BLaER1 treated with 17β-estradiol and CSF1 and Interleukin-3, amounts not matched to agents 10 nM and 100 nM (cell line): ENCODE data around the gene ZEB2.

Source experiments
- H3K27ac ChIP-seq, 11 experiments: shearing (Covaris generic); formaldehyde crosslinking; 2 replicates each; pipeline ENCODE4 v1.8.1; 2022
- H3K27me3 ChIP-seq, 11 experiments: shearing (Covaris generic); formaldehyde crosslinking; 2 replicates each; pipeline ENCODE4 v1.8.1; 2022
- H3K36me3 ChIP-seq, 11 experiments: shearing (Covaris generic); formaldehyde crosslinking; 2 replicates each; pipeline ENCODE4 v1.8.1; 2022
- H3K4me1 ChIP-seq, 10 experiments: shearing (Covaris generic); formaldehyde crosslinking; 2 replicates each; pipeline ENCODE4 v1.8.1; 2022
- H3K4me2 ChIP-seq, 11 experiments: shearing (Covaris generic); formaldehyde crosslinking; 2 replicates each; pipeline ENCODE4 v1.8.1; 2022
- H3K4me3 ChIP-seq, 10 experiments: shearing (Covaris generic); formaldehyde crosslinking; 2 replicates each; pipeline ENCODE4 v1.8.1; 2022
- H3K9ac ChIP-seq, 11 experiments: shearing (Covaris generic); formaldehyde crosslinking; 2 replicates each; pipeline ENCODE4 v1.8.1; 2022
- H3K9me3 ChIP-seq, 11 experiments: shearing (Covaris generic); formaldehyde crosslinking; replicated peaks in 1 of 11; 2 replicates each; pipeline ENCODE4 v1.8.1; 2022
- H4K20me1 ChIP-seq, 11 experiments: shearing (Covaris generic); formaldehyde crosslinking; 2 replicates each; pipeline ENCODE4 v1.8.1; 2022
- Cebpa-rat ChIP-seq, 11 experiments: shearing (Covaris generic); IDR thresholded peaks; 2 replicates each; pipeline ENCODE4 v1.8.1; 2022

The ZEB2 gene

GRCh38 chr2:144517866-144518747 is 1.8 kb downstream of the ZEB2 start:
- Histone ChIP-seq H3K9ac (peak overlapping the region; percentile 96 to 100 (median 99)), H3K27ac (peak overlapping the region; percentile 94 to 100 (median 99)), H3K4me3 (peak overlapping the region; percentile 71 to 95 (median 85)), H3K36me3 (peaks cover 43 to 55% (median 52%) of the 10 kb centered on the region in 11 experiments), H3K27me3 (peaks cover 0 to 6% (median 0%) of the 10 kb centered on the region in 11 experiments; a peak in 3 of 22 replicates), H3K4me2 (peak overlapping the region; percentile 14 to 64 (median 41); a peak in 20 of 22 replicates), H3K4me1 (peaks cover 13 to 33% (median 21%) of the 10 kb centered on the region in 10 experiments), H4K20me1 (peaks cover 1 to 38% (median 17%) of the 10 kb centered on the region in 11 experiments; a peak in 19 of 22 replicates), H3K9me3 (0 out of 22 replicates have a peak, but pooled peaks cover 0 to 4% (median 0%) of the 10 kb centered on the region in 11 experiments)
- TF ChIP-seq Cebpa-rat (IDR thresholded peaks at IDR 0.05): no peak

DNA sequence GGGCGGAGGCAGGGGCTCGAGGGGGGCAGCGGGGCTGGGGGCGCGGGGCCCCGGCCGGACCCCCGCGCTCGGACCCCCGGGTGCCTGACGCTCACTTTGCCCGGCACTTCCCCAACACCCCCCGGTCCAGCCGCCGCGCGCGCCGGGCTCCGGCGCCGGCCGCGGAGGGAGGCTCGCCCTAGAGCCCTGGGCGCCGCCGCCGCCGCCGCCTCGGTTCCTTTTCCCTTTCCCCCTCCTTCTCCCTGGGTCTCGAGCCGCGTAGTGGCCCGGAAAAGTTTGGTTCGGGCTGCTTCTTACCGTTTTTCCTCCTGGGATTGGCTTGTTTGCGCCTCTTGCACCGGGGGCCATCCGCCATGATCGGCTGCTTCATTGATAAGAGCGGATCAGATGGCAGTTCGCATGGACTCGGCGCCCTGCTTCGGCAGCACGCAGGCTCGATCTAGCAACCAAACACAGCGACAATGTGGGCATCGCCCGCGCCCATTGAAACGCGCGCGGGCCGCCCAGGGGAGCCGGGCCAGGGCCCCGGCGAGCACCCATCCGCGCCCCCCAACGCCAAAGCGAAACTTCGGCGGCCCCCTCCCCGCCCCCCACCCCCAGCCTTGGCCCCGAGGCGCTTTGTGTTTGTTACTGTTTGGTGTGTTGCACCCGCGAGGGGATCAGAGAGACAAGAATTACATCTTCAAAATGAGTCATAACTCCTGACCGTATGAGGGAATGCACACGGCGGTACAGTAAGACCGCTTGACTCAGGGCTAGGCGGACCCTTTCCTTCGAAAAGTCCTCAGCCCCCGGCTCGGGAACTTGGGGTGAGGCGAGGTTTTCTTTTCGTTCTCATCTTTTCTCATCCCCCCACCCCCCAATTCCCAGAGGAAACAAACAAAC is 2.7 kb downstream of the ZEB2 start:
- H3K27me3 ChIP-seq: no peaks in the 10 kb centered on the region
- 0 out of 22 replicates have a peak, but pooled peaks cover 0 to 4% (median 0%) of the 10 kb centered on the region in 11 experiments for H3K9me3 ChIP-seq
- peaks cover 52 to 64% (median 61%) of the 10 kb centered on the region in 11 experiments for H3K36me3 ChIP-seq
- H3K27ac ChIP-seq: peak overlapping the region; percentile 94 to 100 (median 99)
- peak overlapping the region; percentile 96 to 100 (median 99) for H3K9ac ChIP-seq
- no peak for TF ChIP-seq Cebpa-rat (IDR thresholded peaks at IDR 0.05)
- peak overlapping the region in 5 of 11 experiments; percentile 10 to 64 (median 20); a peak in 4 of 22 replicates for H3K4me2 ChIP-seq
- peak overlapping the region; percentile 71 to 95 (median 85) for H3K4me3 ChIP-seq
- H3K4me1 ChIP-seq: peaks cover 4 to 33% (median 20%) of the 10 kb centered on the region in 10 experiments
- peaks cover 10 to 47% (median 26%) of the 10 kb centered on the region in 11 experiments; a peak in 20 of 22 replicates for H4K20me1 ChIP-seq

DNA sequence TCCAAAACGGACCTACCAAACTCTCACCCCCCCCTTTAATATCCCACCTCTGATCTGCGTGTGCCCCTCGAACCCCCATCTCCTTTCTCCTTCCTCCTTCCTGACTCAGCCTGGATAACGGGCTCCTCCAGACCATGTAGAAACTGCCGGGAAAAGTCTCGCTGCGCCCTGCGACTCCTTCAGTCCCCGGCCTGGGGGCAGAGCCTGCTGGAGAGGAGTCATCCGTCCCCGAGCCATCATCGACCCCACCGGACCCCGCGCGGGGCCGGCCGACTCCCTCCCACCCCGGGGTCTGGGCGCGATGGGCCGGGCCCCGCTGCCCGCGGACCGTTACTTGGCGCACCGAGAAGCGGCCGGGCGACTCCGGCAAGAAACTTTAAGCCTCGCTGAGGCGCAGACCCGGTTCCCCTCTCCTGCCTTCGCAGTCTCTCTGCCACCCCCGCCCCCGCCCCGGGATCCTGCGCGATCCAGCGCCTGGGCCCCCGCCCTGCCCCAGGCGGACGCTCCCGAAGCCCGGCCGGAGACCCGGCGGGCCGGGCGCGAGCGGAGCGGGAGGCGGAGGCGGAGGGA is 3.4 kb downstream of the ZEB2 start:
- Histone ChIP-seq H3K27ac (peak overlapping the region; percentile 94 to 100 (median 99)), H3K36me3 (peaks cover 59 to 71% (median 68%) of the 10 kb centered on the region in 11 experiments), H3K4me1 (peaks cover 0 to 34% (median 22%) of the 10 kb centered on the region in 10 experiments; a peak in 16 of 20 replicates), H3K4me2 (peak overlapping the region in 4 of 11 experiments; percentile 7 to 42 (median 18); a peak in 6 of 22 replicates), H4K20me1 (peaks cover 17 to 54% (median 33%) of the 10 kb centered on the region in 11 experiments; a peak in 21 of 22 replicates), H3K9me3 (0 out of 22 replicates have a peak, but pooled peaks cover 0 to 4% (median 0%) of the 10 kb centered on the region in 11 experiments), H3K4me3 (peak overlapping the region; percentile 71 to 95 (median 85)), H3K27me3 (no peaks in the 10 kb centered on the region), H3K9ac (peak overlapping the region; percentile 96 to 100 (median 99))
- no peak for TF ChIP-seq Cebpa-rat (IDR thresholded peaks at IDR 0.05)

DNA sequence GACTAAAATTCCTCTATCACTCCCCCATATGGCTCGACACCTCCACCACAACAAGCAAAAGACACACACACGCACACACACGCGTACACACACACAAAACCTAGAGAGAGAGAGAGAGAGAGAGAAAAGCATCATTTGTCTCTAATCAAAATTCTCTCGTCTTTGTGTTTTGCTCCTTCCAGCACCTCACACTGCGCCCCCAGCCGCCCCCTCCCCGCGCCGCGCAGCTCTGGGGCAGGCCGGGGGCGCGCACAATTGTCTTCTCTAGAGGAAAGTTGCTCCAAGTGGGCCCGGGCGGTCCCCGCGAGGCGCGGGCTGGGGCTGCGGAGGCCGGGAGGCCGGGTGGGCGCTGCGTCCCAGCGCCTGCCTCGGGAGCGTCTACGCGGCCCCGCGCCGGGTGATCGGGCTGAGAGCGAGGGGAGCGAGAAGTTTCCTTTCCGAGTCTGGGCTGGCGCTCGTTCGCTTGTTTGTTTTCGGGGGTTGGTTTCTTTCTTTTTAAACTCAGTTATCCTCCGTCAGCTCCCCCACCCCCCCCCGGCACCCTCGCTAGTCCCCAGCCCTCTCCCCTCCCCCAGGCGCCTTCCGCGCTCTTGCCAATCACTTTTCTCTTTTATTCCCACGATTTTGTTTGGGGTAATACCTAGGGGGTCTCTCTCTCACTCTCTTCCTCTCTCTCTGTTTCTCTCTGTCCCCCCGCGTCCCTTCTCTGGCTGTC is 4.1 kb downstream of the ZEB2 start:
- no peaks in the 10 kb centered on the region for H3K27me3 ChIP-seq
- peak overlapping the region; percentile 71 to 95 (median 85) for H3K4me3 ChIP-seq
- peak overlapping the region; percentile 94 to 100 (median 99) for H3K27ac ChIP-seq
- peaks cover 0 to 34% (median 24%) of the 10 kb centered on the region in 10 experiments; a peak in 17 of 20 replicates for H3K4me1 ChIP-seq
- peak overlapping the region; percentile 96 to 100 (median 99) for H3K9ac ChIP-seq
- peak overlapping the region; percentile 87 to 100 (median 95) for H3K4me2 ChIP-seq
- 0 out of 22 replicates have a peak, but pooled peaks cover 0 to 4% (median 0%) of the 10 kb centered on the region in 11 experiments for H3K9me3 ChIP-seq
- TF ChIP-seq Cebpa-rat (IDR thresholded peaks at IDR 0.05): no peak
- peaks cover 66 to 78% (median 74%) of the 10 kb centered on the region in 11 experiments for H3K36me3 ChIP-seq
- H4K20me1 ChIP-seq: peaks cover 24 to 61% (median 40%) of the 10 kb centered on the region in 11 experiments; a peak in 21 of 22 replicates

- peak overlapping the region; percentile 96 to 100 (median 99) for H3K9ac ChIP-seq
- no peak for TF ChIP-seq Cebpa-rat (IDR thresholded peaks at IDR 0.05)
- no peaks in the 10 kb centered on the region for H3K27me3 ChIP-seq
- H4K20me1 ChIP-seq: peaks cover 30 to 67% (median 46%) of the 10 kb centered on the region in 11 experiments; a peak in 21 of 22 replicates
- peak overlapping the region; percentile 71 to 95 (median 85) for H3K4me3 ChIP-seq
- 0 out of 22 replicates have a peak, but pooled peaks cover 0 to 4% (median 0%) of the 10 kb centered on the region in 11 experiments for H3K9me3 ChIP-seq
- peaks cover 72 to 84% (median 81%) of the 10 kb centered on the region in 11 experiments for H3K36me3 ChIP-seq
- peaks cover 6 to 38% (median 31%) of the 10 kb centered on the region in 10 experiments for H3K4me1 ChIP-seq
- peak overlapping the region; percentile 94 to 100 (median 99) for H3K27ac ChIP-seq
- H3K4me2 ChIP-seq: peak overlapping the region; percentile 87 to 100 (median 95)
Measured at GRCh38 chr2:144515099-144515695, 4.7 kb downstream of the ZEB2 start.

DNA sequence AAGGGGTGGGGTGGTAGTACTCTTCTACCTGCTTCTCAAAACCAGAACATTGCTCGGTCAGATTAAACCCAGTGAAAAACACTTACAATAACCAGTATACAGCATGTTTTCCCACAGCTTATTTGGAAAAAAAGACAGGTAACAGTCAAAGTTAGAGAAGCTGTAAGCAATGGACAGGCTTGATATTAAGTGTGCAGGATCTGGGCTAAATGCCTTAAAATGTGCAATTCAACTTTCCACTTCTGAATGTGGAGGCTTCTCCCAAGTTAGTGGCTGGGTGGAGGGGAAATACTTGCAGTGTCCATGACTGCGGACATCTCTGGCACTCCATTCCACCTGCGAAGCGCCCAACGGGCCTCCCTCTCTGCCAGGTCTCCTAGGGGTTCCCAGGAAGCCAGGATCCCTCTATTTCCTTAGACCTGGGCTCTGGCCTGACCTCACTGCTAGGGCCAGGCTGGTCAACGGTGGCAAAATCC is 5.3 kb downstream of the ZEB2 start:
- Histone ChIP-seq H3K4me1 (peaks cover 12 to 44% (median 36%) of the 10 kb centered on the region in 10 experiments), H4K20me1 (peaks cover 36 to 73% (median 52%) of the 10 kb centered on the region in 11 experiments; a peak in 21 of 22 replicates), H3K27ac (peak overlapping the region; percentile 94 to 100 (median 99)), H3K36me3 (peaks cover 77 to 90% (median 86%) of the 10 kb centered on the region in 11 experiments), H3K9me3 (0 out of 22 replicates have a peak, but pooled peaks cover 0 to 4% (median 0%) of the 10 kb centered on the region in 11 experiments), H3K4me3 (peak overlapping the region; percentile 71 to 95 (median 85)), H3K27me3 (no peaks in the 10 kb centered on the region), H3K9ac (peak overlapping the region; percentile 96 to 100 (median 99)), H3K4me2 (peak overlapping the region; percentile 87 to 100 (median 95))
- no peak for TF ChIP-seq Cebpa-rat (IDR thresholded peaks at IDR 0.05)
